Measurements from ENCODE around the gene ZNF408.

ZNF408 gene

DNA sequence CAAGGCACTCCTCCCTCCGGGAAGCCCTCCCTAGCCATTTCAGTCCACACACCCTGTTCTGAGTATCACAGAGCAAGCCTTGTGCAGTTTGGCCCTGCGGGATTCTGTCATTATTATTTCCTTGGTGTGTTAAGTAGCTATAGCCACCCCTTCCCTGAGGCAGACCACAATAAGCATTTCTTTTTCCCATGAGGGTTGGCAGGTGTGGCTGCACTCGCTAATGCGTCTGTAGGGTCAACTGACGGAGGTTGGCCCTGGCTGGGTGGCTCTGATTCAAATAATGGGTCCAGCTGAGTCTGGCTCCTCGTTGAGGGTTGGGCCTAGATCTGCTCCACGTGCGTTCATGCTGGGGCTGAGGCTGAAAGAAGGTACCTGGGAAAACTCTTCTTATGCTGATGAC lies 23.3 kb downstream of the ZNF408 start:
- intact Hi-C loops (cut with DNase I; ENCODE audit: low total_unique reads), result no loop called here
- Histone ChIP-seq H3K27ac (no peak overlapping the region), H3K9me3 (no peaks in the 10 kb centered on the region), H3K27me3 (no peaks in the 10 kb centered on the region), H3K4me1 (no peaks in the 10 kb centered on the region), H3K4me3 (no peak overlapping the region), H3K36me3 (no peaks in the 10 kb centered on the region)
- DNase-seq, result no peak
- TF ChIP-seq, protein P1, sequence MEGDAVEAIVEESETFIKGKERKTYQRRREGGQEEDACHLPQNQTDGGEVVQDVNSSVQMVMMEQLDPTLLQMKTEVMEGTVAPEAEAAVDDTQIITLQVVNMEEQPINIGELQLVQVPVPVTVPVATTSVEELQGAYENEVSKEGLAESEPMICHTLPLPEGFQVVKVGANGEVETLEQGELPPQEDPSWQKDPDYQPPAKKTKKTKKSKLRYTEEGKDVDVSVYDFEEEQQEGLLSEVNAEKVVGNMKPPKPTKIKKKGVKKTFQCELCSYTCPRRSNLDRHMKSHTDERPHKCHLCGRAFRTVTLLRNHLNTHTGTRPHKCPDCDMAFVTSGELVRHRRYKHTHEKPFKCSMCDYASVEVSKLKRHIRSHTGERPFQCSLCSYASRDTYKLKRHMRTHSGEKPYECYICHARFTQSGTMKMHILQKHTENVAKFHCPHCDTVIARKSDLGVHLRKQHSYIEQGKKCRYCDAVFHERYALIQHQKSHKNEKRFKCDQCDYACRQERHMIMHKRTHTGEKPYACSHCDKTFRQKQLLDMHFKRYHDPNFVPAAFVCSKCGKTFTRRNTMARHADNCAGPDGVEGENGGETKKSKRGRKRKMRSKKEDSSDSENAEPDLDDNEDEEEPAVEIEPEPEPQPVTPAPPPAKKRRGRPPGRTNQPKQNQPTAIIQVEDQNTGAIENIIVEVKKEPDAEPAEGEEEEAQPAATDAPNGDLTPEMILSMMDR (IDR thresholded peaks at IDR 0.05), result no peak

DNA sequence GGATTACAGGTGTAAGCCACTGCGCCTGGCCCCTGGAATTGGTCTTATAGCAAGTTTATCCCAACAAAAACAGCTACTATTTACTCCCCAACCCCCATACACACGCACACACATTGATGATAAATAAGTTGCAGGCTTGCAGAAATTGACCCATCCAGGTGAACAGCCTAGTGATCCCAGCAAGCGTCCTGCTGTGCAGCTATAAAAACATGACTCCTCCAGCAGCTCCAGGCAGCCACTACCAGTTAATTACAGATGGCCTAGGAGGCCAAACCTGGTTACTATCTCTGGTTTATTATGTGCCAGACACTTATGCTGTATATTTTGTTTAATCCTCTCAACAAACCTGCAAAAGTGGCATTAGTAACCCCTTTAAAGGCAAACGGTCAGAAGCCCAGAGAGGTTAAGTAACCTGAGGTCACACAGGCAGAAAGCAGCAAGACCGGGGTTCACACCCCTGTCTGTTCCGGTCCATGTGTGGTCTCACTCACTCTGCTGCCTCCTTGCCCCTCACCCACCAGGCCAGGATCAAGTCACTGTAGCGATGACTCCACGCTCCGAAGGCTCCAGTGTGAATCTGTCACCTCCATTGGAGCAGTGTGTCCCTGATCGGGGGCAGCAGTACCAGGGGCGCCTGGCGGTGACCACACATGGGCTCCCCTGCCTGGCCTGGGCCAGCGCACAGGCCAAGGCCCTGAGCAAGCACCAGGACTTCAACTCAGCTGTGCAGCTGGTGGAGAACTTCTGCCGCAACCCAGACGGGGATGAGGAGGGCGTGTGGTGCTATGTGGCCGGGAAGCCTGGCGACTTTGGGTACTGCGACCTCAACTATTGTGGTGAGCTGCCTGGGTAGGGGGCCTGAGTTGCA lies 24.7 kb downstream of the ZNF408 start:
- H3K27me3 ChIP-seq, result no peaks in the 10 kb centered on the region

DNA sequence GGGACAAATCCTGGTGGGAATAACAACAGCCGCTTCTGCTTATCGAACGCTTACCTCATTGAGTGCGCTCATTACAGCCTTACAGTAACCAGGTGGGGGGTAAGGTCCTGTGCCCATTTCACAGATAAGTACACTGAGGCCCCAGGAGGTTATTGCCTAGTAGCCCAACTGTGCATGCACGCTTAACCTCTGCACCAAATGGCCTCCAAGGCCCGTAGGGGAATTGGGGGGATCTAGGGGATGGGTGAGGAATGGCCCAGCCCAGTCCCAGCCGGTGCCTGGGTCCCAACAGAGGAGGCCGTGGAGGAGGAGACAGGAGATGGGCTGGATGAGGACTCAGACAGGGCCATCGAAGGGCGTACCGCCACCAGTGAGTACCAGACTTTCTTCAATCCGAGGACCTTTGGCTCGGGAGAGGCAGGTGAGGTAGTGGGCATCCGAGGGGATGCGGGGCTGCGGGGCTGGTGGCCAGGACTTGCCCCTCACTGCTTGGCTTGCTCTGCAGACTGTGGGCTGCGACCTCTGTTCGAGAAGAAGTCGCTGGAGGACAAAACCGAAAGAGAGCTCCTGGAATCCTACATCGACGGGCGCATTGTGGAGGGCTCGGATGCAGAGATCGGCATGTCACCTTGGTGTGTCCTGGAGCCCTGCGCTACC lies 25.5 kb downstream of the ZNF408 start:
- TF ChIP-seq, protein P1 (IDR thresholded peaks at IDR 0.05), result no peak
- H3K27me3 ChIP-seq, result no peaks in the 10 kb centered on the region
- no peak overlapping the region for H3K4me3 ChIP-seq
- H3K9me3 ChIP-seq, result no peaks in the 10 kb centered on the region
- intact Hi-C loops (cut with DNase I; ENCODE audit: low total_unique reads), result no loop called here
- no peaks in the 10 kb centered on the region for H3K36me3 ChIP-seq
- no peak overlapping the region for H3K27ac ChIP-seq
- no peaks in the 10 kb centered on the region for H3K4me1 ChIP-seq
- DNase-seq, result no peak

More for the DNA sequence above, 24.7 kb downstream of the ZNF408 start:
- H3K9me3 ChIP-seq, result no peaks in the 10 kb centered on the region
- no peak overlapping the region for H3K4me3 ChIP-seq
- intact Hi-C loops (cut with DNase I; ENCODE audit: low total_unique reads), result no loop called here
- DNase-seq, result no peak
- H3K36me3 ChIP-seq, result no peaks in the 10 kb centered on the region
- TF ChIP-seq, protein P1 (IDR thresholded peaks at IDR 0.05), result no peak
- H3K4me1 ChIP-seq, result no peaks in the 10 kb centered on the region
- H3K27ac ChIP-seq, result no peak overlapping the region

DNA sequence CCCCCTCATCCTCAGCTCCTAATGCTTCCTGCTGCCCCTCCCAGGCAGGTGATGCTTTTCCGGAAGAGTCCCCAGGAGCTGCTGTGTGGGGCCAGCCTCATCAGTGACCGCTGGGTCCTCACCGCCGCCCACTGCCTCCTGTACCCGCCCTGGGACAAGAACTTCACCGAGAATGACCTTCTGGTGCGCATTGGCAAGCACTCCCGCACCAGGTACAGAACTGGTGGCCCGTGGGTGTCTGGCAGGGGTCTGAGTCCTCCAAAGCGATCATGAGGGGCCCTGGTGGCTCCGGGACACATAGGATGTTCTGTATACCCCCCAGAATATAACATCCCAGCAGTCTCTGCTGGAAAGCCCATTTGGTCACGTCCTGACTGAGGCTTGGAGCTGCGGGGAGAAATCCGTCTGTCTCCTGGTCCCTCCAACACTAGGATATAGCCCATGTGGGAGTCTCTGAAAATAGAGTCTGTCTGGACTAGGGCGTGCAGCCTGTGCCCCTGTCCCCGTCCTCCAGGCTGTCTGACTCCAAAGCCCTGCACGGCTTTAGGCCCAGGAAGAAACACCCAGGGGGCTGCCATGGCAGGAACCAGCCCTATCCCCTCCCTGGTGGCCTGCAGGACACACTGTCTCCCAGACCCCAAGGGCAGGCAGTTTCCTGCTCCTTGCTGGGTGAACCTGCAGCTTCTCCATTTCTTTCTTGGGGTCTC lies 27.3 kb downstream of the ZNF408 start:
- Histone ChIP-seq H3K36me3 (no peaks in the 10 kb centered on the region), H3K4me1 (no peaks in the 10 kb centered on the region), H3K27me3 (no peaks in the 10 kb centered on the region), H3K4me3 (no peak overlapping the region), H3K27ac (no peak overlapping the region), H3K9me3 (no peaks in the 10 kb centered on the region)
- no peak for DNase-seq
- intact Hi-C loops (cut with DNase I; ENCODE audit: low total_unique reads), result no loop called here
- TF ChIP-seq, protein P1 (IDR thresholded peaks at IDR 0.05), result no peak

DNA sequence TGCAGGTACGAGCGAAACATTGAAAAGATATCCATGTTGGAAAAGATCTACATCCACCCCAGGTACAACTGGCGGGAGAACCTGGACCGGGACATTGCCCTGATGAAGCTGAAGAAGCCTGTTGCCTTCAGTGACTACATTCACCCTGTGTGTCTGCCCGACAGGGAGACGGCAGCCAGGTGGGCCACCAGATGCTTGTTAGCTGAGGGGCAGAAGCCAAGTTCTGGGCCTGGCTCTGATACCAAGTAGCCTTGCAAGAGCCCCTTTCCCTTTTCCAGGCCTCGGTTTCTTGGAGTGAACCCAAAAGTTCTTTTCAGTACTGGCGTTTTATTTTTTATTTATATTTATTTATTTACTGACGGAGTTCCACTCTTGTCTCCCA lies 27.8 kb downstream of the ZNF408 start:
- H3K36me3 ChIP-seq, result no peaks in the 10 kb centered on the region
- H3K27ac ChIP-seq, result no peak overlapping the region

More for the DNA sequence above, 27.8 kb downstream of the ZNF408 start:
- H3K4me3 ChIP-seq, result no peak overlapping the region
- intact Hi-C loops (cut with DNase I; ENCODE audit: low total_unique reads), result no loop called here
- no peaks in the 10 kb centered on the region for H3K9me3 ChIP-seq
- H3K27me3 ChIP-seq, result no peaks in the 10 kb centered on the region
- TF ChIP-seq, protein P1 (IDR thresholded peaks at IDR 0.05), result no peak
- H3K4me1 ChIP-seq, result no peaks in the 10 kb centered on the region
- DNase-seq, result no peak

Data from tibial artery (tissue), 4 donors.